ENCODE results near the gene CELF2.

The CELF2 gene

DNA sequence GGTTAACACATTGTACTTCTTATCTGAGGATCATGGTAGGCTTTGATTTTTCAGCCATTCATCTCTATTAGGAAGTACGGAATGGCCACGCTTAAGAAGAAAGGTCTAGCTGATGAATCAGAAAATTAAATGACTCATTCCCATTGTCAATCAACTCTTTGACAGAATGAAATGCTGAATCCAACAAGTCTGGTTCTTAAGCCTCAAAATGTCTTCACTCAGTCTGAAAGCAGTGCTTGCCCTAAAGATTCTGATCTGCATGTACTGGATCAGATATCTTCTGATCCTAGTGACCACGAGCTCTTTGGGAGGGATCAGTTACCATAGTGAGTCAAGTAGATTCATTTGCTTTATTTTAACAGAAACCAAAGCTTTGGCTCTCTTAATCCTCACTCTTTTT, 5.7 kb upstream of the CELF2 start:
- no peak overlapping the region for H3K27ac ChIP-seq (ENCODE audit: low read depth, low read length)
- H3K9me3 ChIP-seq (ENCODE audit: control insufficient read depth in 1 of 2, low read length in 2 of 2) = no peaks in the 10 kb centered on the region
- no peaks in the 10 kb centered on the region for H3K36me3 ChIP-seq (ENCODE audit: control insufficient read depth in 1 of 2, insufficient read depth in 2 of 2, low read length in 2 of 2)
- H3K4me3 ChIP-seq (ENCODE audit: low read depth in 1 of 2, low read length in 2 of 2) = no peak overlapping the region
- no peak overlapping the region for H3K9ac ChIP-seq (ENCODE audit: low read depth in 1 of 2, low read length in 2 of 2)
- H3K27me3 ChIP-seq (ENCODE audit: control insufficient read depth in 1 of 2, insufficient read depth in 2 of 2, low read length in 2 of 2) = peaks cover 3% of the 10 kb centered on the region in 2 donors
- H3K4me1 ChIP-seq (ENCODE audit: control insufficient read depth in 1 of 2, insufficient read depth in 2 of 2, low read length in 2 of 2) = peaks cover 11 to 19% of the 10 kb centered on the region in 2 donors

DNA sequence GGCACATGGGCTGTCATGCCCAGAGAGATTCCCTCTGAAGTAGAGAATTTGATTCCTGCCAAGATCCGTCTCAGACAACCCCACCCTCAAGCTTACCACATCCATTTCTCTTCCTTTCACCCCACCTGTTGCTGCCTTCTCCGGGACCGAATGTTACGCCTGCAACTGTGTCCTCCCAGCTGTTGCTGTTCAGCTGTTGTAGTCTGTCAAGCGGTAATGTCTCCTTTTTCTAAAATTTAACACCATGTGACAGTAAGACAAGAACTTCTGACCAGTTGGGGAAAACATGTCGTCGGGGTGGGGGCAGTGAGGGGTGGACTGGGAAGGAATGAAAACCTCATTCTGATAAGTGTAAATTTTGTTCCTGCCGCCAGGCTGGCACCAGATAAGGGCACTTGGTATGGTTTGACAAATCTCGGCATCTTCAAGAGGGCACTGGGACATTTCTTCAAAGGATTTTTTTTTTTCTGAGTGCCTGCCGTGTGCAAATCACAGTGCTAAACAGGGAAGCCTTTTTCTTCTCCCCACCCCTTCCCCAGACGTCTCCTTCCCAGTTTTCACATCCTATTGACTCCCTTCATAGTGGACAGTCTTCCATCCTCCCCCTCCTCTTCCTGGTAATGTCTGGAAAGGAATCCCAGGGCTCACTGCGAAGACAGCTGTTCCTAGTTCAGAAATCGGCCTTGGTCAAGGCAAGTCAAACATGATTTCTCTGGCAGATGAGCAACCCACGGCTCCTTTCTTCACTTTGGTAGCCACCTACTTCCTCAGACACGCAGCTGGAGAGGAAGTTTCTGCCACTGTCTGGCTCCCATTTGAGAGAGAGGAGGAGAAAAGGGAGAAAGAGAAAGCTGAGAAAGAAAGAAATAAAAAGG, 5.0 kb upstream of the CELF2 start:
- Histone ChIP-seq H3K4me3 (ENCODE audit: low read depth in 1 of 2, low read length in 2 of 2) (no peak overlapping the region), H3K9ac (ENCODE audit: low read depth in 1 of 2, low read length in 2 of 2) (no peak overlapping the region), H3K9me3 (ENCODE audit: control insufficient read depth in 1 of 2, low read length in 2 of 2) (no peaks in the 10 kb centered on the region), H3K27ac (ENCODE audit: low read depth, low read length) (no peak overlapping the region), H3K36me3 (ENCODE audit: control insufficient read depth in 1 of 2, insufficient read depth in 2 of 2, low read length in 2 of 2) (no peaks in the 10 kb centered on the region), H3K27me3 (ENCODE audit: control insufficient read depth in 1 of 2, insufficient read depth in 2 of 2, low read length in 2 of 2) (peaks cover 3% of the 10 kb centered on the region in 2 donors), H3K4me1 (ENCODE audit: control insufficient read depth in 1 of 2, insufficient read depth in 2 of 2, low read length in 2 of 2) (peaks cover 11 to 19% of the 10 kb centered on the region in 2 donors)

DNA sequence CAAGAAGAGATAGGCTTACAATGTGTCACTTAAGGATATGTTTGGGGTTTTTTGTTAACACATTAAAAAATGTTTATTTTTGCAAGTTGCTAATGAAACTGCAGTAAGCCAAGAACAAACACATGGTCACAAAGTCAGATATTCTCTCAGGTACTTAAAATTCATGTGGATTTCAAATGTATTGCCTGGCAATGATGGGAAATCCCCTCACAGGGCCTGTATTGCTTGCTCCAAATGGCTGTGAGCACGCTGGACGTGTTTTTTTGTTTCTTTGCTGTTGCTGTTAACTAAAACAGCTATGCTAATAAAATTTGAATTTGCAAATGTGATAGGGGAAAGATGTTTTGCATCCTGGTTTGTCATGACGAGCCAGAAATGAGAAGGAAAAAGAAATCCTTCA, 3.8 kb upstream of the CELF2 start:
- no peaks in the 10 kb centered on the region for H3K36me3 ChIP-seq (ENCODE audit: control insufficient read depth in 1 of 2, insufficient read depth in 2 of 2, low read length in 2 of 2)
- H3K27ac ChIP-seq (ENCODE audit: low read depth, low read length) = no peak overlapping the region
- H3K9me3 ChIP-seq (ENCODE audit: control insufficient read depth in 1 of 2, low read length in 2 of 2) = no peaks in the 10 kb centered on the region
- H3K4me1 ChIP-seq (ENCODE audit: control insufficient read depth in 1 of 2, insufficient read depth in 2 of 2, low read length in 2 of 2) = peaks cover 13 to 19% of the 10 kb centered on the region in 2 donors
- H3K4me3 ChIP-seq (ENCODE audit: low read depth in 1 of 2, low read length in 2 of 2) = no peak overlapping the region
- H3K27me3 ChIP-seq (ENCODE audit: control insufficient read depth in 1 of 2, insufficient read depth in 2 of 2, low read length in 2 of 2) = peaks cover 2 to 3% of the 10 kb centered on the region in 2 donors
- no peak overlapping the region for H3K9ac ChIP-seq (ENCODE audit: low read depth in 1 of 2, low read length in 2 of 2)

DNA sequence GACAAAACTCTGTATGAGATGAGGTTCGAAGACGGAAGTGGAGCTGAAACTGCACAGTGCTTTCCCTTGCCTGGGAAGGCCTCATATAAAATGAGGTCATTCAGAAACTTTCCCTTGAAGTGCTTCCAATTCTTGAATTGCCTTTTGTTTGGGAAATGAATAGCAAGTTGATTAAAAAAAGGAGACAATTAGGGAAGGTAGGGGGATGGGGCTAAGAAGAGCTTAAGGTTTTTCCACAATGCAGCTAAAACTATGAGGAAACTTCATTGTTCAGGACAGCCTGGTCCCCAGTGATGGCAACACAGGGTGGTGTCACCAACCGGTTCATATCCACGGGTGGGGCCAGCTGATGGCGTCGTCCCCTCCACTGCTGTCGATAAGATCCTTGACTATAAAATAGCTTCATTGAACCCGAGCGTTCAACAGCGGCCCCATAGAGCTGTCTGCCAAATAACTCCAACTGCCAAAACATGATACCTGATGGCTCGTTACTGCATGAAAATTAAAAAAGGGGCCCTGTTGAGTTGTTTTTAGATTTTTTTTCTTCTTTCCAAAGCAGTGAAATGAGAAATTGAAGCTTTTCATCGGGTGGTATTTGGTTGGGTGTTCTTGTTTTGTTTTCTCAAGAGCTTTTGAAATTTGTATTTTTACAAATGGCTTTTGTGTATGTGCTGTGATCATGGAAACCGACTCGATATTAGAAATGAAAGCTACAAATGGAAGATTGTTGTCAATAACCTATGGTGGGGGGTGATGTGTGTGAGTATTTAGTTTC, 2.8 kb upstream of the CELF2 start:
- no peak overlapping the region for H3K27ac ChIP-seq (ENCODE audit: low read depth, low read length)
- no peaks in the 10 kb centered on the region for H3K36me3 ChIP-seq (ENCODE audit: control insufficient read depth in 1 of 2, insufficient read depth in 2 of 2, low read length in 2 of 2)
- peak overlapping the region in 1 of 2 donors; percentile 5 for H3K4me3 ChIP-seq (ENCODE audit: low read depth in 1 of 2, low read length in 2 of 2)
- H3K9ac ChIP-seq (ENCODE audit: low read depth in 1 of 2, low read length in 2 of 2) = no peak overlapping the region
- H3K27me3 ChIP-seq (ENCODE audit: control insufficient read depth in 1 of 2, insufficient read depth in 2 of 2, low read length in 2 of 2) = peaks cover 0 to 12% of the 10 kb centered on the region in 2 donors
- H3K4me1 ChIP-seq (ENCODE audit: control insufficient read depth in 1 of 2, insufficient read depth in 2 of 2, low read length in 2 of 2) = peaks cover 17 to 19% of the 10 kb centered on the region in 2 donors
- no peaks in the 10 kb centered on the region for H3K9me3 ChIP-seq (ENCODE audit: control insufficient read depth in 1 of 2, low read length in 2 of 2)

DNA sequence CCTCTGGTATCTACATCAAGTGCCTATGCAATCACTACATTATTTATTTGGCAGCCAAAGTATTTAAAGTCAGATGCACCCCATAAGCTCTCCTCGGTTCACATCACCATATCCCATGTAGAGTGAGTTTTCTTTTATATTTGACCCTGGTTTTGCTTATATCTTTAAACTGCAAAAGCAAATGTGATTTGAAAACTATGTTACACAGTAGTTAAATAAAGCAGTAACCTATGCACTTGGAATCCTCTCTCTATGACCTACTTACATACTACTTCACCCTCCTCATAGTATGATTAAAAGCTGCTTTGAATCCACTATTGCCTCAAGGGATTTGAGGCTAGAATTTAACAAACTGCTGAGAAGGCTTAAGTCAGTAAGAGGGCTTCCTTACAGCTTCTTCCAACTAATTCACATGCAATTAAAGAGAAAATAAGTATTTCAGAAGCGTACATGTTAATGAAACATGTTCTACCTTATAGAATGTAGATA, 2.2 kb upstream of the CELF2 start:
- no peaks in the 10 kb centered on the region for H3K9me3 ChIP-seq (ENCODE audit: control insufficient read depth in 1 of 2, low read length in 2 of 2)
- no peak overlapping the region for H3K4me3 ChIP-seq (ENCODE audit: low read depth in 1 of 2, low read length in 2 of 2)
- H3K36me3 ChIP-seq (ENCODE audit: control insufficient read depth in 1 of 2, insufficient read depth in 2 of 2, low read length in 2 of 2) = no peaks in the 10 kb centered on the region
- H3K9ac ChIP-seq (ENCODE audit: low read depth in 1 of 2, low read length in 2 of 2) = no peak overlapping the region
- H3K27ac ChIP-seq (ENCODE audit: low read depth, low read length) = no peak overlapping the region
- peaks cover 17 to 19% of the 10 kb centered on the region in 2 donors for H3K4me1 ChIP-seq (ENCODE audit: control insufficient read depth in 1 of 2, insufficient read depth in 2 of 2, low read length in 2 of 2)
- H3K27me3 ChIP-seq (ENCODE audit: control insufficient read depth in 1 of 2, insufficient read depth in 2 of 2, low read length in 2 of 2) = peaks cover 0 to 18% of the 10 kb centered on the region in 2 donors

DNA sequence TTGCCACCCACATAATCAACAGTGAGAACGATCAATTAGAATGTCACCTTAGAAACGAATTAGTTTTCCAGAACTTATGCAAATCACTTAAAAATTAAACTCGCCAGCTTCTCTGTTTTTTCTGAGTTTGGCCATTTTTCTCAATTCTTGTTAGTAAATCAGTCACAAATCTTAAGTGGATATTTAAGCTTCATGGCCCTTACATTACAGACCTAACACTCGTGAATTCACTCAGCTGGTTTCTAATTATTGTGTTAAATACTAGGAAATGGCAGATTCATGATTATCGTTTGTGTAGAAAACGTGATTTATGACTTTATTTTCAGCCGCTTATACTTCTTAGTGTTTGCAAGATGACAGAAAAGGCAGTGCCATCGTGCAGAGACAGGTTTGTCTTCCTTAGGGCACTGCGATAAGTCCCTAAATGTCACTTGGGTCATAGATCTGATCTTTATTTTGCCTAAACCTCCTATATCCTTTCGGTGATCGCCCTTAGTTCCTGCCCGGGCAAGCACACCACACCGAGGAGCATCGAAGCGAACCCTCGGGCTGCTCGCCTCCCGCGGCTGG, 587 bp upstream of the CELF2 start:
- Histone ChIP-seq H3K27ac (ENCODE audit: low read depth, low read length) (peak overlapping the region; percentile 10), H3K27me3 (ENCODE audit: control insufficient read depth in 1 of 2, insufficient read depth in 2 of 2, low read length in 2 of 2) (peaks cover 0 to 24% of the 10 kb centered on the region in 2 donors), H3K4me3 (ENCODE audit: low read depth in 1 of 2, low read length in 2 of 2) (peak overlapping the region; percentile 46 to 59), H3K9me3 (ENCODE audit: control insufficient read depth in 1 of 2, low read length in 2 of 2) (no peaks in the 10 kb centered on the region), H3K4me1 (ENCODE audit: control insufficient read depth in 1 of 2, insufficient read depth in 2 of 2, low read length in 2 of 2) (peaks cover 17 to 19% of the 10 kb centered on the region in 2 donors), H3K9ac (ENCODE audit: low read depth in 1 of 2, low read length in 2 of 2) (peak overlapping the region; percentile 5 to 24), H3K36me3 (ENCODE audit: control insufficient read depth in 1 of 2, insufficient read depth in 2 of 2, low read length in 2 of 2) (no peaks in the 10 kb centered on the region)

DNA sequence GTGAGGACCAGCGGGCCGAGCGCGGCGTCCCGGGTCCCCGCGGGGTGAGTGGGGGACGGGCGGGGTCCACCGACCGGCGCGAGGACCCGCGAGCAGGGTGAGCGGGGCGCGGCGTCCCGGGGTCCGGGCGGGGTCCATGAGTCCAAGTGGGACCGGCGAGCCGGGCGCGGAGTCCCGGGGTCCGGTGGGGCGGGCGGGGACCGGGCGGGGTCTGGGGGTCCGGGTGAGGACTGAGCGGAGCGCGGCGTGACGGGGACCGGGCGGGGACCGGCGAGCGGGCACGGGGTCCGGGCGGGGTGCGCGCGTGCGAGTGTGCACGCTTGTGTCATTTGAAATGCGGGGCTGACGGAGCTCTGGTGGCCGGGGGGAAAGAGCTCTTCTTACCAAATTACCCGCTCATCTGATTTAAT, 765 bp downstream of the CELF2 start:
- Histone ChIP-seq H3K36me3 (ENCODE audit: control insufficient read depth in 1 of 2, insufficient read depth in 2 of 2, low read length in 2 of 2) (no peaks in the 10 kb centered on the region), H3K4me3 (ENCODE audit: low read depth in 1 of 2, low read length in 2 of 2) (peak overlapping the region; percentile 67 to 69), H3K9me3 (ENCODE audit: control insufficient read depth in 1 of 2, low read length in 2 of 2) (no peaks in the 10 kb centered on the region), H3K27me3 (ENCODE audit: control insufficient read depth in 1 of 2, insufficient read depth in 2 of 2, low read length in 2 of 2) (peaks cover 0 to 25% of the 10 kb centered on the region in 2 donors), H3K9ac (ENCODE audit: low read depth in 1 of 2, low read length in 2 of 2) (peak overlapping the region; percentile 12 to 59), H3K4me1 (ENCODE audit: control insufficient read depth in 1 of 2, insufficient read depth in 2 of 2, low read length in 2 of 2) (peaks cover 17 to 19% of the 10 kb centered on the region in 2 donors), H3K27ac (ENCODE audit: low read depth, low read length) (no peak overlapping the region)

DNA sequence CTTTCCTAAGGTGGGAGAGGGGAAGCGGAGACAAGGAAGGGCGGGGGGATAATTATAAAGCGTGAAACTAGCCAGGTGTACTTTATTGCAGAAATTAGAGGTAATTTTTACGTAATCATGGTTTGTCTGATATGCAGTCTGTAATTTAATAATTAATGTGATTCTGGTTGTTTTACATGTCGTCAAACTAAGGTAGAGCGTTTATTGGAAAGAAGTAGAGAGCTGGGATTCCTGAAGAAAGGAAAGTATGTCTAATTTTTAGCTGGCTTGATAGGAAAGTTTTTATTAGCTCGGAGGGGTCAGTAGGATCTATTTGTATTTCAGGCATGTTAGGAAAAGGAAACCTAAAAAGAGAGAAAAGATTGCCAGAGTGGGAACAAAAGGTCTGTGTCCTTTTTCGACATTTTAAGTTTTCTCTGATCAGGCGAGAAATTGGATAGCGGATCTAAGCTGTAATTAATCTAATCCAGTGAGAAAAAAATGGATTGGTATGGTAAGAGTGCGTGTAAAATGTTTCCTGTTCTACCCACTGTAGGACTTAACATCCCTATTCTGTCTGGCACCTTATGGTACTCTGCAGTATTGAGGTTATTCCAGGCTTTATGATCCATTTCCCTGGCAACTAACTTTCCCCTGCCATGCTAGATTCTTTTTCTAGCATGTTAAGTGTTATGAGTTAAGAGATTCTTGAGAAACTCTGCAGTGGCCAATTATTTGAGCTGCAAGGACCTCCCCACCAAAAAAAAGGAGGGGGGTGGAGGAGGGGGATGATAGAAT, 1.4 kb downstream of the CELF2 start:
- peaks cover 0 to 25% of the 10 kb centered on the region in 2 donors for H3K27me3 ChIP-seq (ENCODE audit: control insufficient read depth in 1 of 2, insufficient read depth in 2 of 2, low read length in 2 of 2)
- peak overlapping the region; percentile 16 to 59 for H3K9ac ChIP-seq (ENCODE audit: low read depth in 1 of 2, low read length in 2 of 2)
- peak overlapping the region; percentile 67 to 68 for H3K4me3 ChIP-seq (ENCODE audit: low read depth in 1 of 2, low read length in 2 of 2)
- peaks cover 16 to 17% of the 10 kb centered on the region in 2 donors for H3K4me1 ChIP-seq (ENCODE audit: control insufficient read depth in 1 of 2, insufficient read depth in 2 of 2, low read length in 2 of 2)
- H3K27ac ChIP-seq (ENCODE audit: low read depth, low read length) = no peak overlapping the region
- H3K36me3 ChIP-seq (ENCODE audit: control insufficient read depth in 1 of 2, insufficient read depth in 2 of 2, low read length in 2 of 2) = no peaks in the 10 kb centered on the region
- H3K9me3 ChIP-seq (ENCODE audit: control insufficient read depth in 1 of 2, low read length in 2 of 2) = no peaks in the 10 kb centered on the region

DNA sequence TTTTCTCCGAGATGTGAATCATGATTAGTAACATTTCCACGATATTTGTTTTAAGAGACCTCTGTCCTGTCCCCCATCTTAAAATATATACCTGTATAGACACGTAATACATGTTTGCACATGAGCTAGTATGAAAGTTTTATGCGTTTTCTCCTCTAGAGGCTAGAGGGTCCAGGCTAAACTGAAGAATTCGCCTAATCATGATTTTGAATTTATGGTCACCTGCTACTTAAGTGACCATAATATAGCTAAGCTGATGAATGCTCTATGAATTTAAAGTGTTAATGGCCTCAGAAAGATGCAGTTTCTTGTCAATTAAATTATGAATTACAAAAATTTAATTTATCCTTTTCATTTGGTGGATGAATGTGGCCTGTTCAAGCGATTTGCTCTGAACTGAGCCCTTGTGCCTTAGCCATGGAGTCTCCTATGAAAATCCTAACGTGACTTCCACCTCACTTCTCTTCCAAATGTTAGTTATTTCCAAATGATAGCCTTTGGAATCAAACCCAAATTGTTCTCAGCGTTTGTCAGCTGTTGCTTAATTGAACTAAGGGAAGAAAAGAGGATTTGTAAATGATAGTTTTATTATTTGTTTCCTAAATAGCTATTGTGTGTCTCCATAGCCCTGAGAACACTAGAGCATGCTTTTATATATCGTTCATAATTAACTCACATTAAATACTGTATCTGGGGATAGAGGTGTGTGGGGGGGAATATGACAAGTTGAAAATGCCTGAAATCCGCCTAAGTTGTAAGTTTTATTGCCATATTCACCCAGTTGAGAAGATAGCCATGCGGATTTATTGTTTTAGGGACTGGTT, 2.3 kb downstream of the CELF2 start:
- H3K27ac ChIP-seq (ENCODE audit: low read depth, low read length) = no peak overlapping the region
- H3K9ac ChIP-seq (ENCODE audit: low read depth in 1 of 2, low read length in 2 of 2) = no peak overlapping the region
- peaks cover 0 to 25% of the 10 kb centered on the region in 2 donors for H3K27me3 ChIP-seq (ENCODE audit: control insufficient read depth in 1 of 2, insufficient read depth in 2 of 2, low read length in 2 of 2)

More for the DNA sequence above, 2.3 kb downstream of the CELF2 start:
- Histone ChIP-seq H3K9me3 (ENCODE audit: control insufficient read depth in 1 of 2, low read length in 2 of 2) (no peaks in the 10 kb centered on the region), H3K36me3 (ENCODE audit: control insufficient read depth in 1 of 2, insufficient read depth in 2 of 2, low read length in 2 of 2) (no peaks in the 10 kb centered on the region), H3K4me1 (ENCODE audit: control insufficient read depth in 1 of 2, insufficient read depth in 2 of 2, low read length in 2 of 2) (peaks cover 7 to 11% of the 10 kb centered on the region in 2 donors), H3K4me3 (ENCODE audit: low read depth in 1 of 2, low read length in 2 of 2) (peak overlapping the region in 1 of 2 donors; percentile 68)
